Measurements from ENCODE around the gene UGT1A9.
"Not testable (repeated sequence)": the region's sequence is repeated elsewhere in the genome, so short reads cannot be mapped to it uniquely, and the experiment has no call there.

The UGT1A9 gene

GRCh38 chr2:233713262-233713615, 41.5 kb downstream of the UGT1A9 start:
- DNase-seq = no peak

DNA sequence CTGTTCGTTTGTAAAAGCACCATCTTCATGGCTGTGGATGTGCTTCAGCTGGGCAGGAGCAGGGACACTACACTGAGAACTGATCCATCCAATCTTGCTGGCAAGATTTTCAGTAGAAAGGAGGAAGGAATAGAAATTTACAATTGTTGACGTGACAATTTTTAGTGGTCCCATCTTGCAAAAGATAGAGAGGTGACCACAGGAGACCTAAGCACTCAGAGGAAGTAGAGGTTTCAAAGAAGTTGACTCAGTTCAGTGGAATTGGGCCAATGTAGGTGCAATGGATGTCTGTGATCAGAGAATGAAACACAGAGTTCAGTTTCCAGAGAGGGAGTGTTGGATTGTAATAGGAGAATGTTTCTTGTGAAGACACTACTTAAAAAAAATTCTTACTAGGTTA, 42.4 kb downstream of the UGT1A9 start:
- no peak for DNase-seq

- DNase-seq = no peak
Measured at GRCh38 chr2:233718552-233718951, 46.9 kb downstream of the UGT1A9 start, which contains the start of gene UGT1A4. UGT1A4 (plus strand) TSS chr2:233718736; CDS start chr2:233718821, 85 bp downstream.

- DNase-seq = no peak
Measured at GRCh38 chr2:233728723-233729301, 57.1 kb downstream of the UGT1A9 start, which contains the start of gene UGT1A3. UGT1A3 (plus strand) TSS chr2:233729042; CDS start chr2:233729127, 85 bp downstream.

GRCh38 chr2:233736868-233737653, 65.4 kb downstream of the UGT1A9 start:
- not testable (repeated sequence) for DNase-seq

DNA sequence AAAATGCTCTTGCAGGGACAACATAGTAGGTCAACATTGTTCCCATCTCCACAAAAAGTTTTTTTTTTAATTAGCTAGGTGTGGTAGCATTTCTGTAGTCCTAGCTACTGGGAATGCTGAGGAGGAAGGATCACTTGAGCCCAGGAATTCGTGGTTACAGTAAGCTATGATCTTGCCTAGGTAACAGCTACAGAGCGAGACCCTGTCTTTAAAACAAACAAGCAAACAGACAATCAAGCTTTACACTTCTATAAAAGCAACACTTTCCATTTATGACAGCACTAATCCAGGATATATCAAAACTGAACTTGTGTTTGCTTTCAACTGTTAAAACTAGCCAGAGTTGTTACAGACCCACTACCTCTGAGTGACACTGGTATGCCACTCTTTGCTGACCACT, 69.2 kb downstream of the UGT1A9 start:
- DNase-seq = no peak

- DNase-seq = no peak
Measured at GRCh38 chr2:233743464-233744259, 72.0 kb downstream of the UGT1A9 start.

DNA sequence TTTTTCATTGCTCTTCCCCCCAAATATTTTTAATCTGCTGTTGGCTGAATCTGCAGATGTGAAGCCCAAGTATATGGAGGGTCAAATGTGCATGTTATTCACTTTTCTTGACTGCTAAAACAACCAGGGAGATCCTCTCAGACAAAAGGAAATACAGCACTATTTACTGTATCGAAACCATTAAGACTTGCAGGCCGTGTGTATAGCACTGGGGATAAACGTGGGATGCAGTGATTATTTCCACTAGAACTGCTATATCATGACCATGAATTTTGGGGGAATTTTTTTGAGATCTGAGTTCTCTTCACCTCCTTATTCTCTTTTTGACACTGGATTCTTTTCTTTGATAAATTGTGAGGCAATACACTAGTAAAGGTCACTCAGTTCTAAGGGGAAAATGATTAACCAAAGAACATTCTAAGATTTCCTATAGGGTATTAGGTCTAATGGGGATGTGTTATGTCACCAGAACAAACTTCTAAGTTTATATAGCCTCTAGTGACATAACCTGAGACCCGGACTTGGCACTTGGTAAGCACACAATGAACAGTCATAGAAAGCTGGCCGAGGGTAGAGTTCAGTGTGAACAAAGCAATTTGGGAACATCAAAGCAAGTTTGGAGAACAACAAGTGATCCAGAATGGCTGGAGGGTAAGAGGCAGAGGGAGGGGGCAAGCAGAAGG, 73.5 kb downstream of the UGT1A9 start:
- no peak for DNase-seq

- not testable (repeated sequence) for DNase-seq
Measured at GRCh38 chr2:233745838-233746237, 74.1 kb downstream of the UGT1A9 start.

DNA sequence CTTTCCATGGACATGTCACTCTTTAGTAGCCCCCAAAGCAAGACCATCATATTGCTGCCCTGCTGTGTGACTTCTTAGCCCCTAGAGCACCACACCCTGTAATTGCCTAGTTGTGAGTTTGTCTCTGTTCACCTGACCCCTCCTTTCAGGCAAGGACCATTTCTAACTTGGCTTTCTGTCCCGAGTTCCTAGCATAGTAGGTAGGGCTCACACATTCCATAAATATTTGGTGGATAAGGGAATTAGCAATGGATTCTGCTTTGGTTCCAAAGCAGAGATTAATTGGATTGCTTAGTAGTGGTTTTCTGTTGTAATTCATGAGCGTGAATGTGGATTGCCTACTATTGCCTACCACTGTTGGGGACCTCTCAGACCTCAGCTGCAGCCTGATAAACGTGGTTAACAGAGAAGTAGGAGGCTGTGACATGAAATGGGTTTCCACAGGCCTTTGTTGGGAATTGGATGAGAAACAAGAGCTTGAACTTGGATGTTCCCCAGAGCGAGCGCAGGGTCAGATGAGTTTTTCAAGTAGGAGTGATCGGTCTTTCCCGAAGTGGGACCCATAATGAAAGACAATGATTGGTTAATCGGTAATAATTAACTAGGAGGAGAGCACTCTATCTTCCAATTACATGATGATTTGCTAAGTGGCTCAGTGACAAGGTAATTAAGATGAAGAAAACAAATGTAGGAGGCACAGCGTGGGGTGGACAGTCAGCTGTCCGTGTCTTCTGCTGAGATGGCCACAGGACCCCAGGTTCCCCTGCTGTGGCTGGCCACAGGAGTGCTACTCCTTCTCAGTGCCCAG, 75.0 kb downstream of the UGT1A9 start:
- no peak for DNase-seq

- DNase-seq = no peak
Measured at GRCh38 chr2:233747283-233747544, 75.5 kb downstream of the UGT1A9 start.

- not testable (repeated sequence) for DNase-seq
Measured at GRCh38 chr2:233750689-233751088, 79.0 kb downstream of the UGT1A9 start.

- DNase-seq = not testable (repeated sequence)
Measured at GRCh38 chr2:233751212-233752009, 79.7 kb downstream of the UGT1A9 start.

DNA sequence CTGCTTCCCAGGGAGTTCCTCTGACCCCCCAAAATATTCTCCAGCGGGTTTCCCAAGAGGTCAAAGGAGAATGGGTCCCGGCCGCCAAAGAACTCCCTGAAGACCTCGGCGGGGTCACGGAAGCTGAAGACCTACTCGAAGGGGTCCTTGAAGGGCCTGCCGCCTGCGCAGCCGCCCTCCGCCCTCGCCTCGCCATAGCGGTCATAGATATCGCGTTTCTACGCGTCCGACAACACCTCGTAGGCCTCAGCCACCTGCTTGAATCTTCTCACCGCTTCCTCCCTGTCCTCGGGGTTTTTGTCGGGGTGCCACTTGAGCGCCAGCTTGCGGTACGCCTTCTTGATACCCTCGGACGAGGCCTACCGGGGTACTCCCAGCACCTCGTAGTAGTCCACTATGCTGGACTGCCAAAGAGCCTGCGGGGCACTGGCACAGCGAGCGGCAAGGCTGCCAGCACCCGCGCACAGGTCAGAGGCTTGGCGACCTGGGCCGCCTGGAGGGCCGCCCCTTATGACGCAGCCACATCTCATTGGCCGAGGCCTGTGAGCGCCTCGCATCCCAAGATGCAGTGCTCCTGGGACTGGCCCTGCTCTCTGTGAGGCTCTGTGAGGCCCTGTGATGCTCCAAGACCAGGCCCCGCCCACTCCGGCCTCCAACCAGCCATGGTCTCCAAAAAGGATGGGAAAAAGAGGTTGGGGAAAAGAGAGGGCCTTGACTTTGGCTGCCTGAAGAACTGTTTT, 83.3 kb downstream of the UGT1A9 start:
- no peak for DNase-seq

DNA sequence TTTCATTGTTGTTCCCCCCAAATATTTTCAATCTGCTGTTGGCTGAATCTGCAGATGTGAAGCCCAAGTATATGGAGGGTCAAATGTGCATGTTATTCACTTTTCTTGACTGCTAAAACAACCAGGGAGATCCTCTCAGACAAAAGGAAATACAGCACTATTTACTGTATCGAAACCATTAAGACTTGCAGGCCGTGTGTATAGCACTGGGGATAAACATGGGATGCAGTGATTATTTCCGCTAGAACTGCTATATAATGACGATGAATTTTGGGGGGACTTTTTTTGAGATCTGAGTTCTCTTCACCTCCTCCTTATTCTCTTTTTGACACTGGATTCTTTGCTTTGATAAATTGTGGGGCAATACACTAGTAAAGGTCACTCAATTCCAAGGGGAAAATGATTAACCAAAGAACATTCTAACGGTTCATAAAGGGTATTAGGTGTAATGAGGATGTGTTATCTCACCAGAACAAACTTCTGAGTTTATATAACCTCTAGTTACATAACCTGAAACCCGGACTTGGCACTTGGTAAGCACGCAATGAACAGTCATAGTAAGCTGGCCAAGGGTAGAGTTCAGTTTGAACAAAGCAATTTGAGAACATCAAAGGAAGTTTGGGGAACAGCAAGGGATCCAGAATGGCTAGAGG, 84.9 kb downstream of the UGT1A9 start:
- no peak for DNase-seq

GRCh38 chr2:233758141-233758540, 86.4 kb downstream of the UGT1A9 start:
- DNase-seq = no peak

DNA sequence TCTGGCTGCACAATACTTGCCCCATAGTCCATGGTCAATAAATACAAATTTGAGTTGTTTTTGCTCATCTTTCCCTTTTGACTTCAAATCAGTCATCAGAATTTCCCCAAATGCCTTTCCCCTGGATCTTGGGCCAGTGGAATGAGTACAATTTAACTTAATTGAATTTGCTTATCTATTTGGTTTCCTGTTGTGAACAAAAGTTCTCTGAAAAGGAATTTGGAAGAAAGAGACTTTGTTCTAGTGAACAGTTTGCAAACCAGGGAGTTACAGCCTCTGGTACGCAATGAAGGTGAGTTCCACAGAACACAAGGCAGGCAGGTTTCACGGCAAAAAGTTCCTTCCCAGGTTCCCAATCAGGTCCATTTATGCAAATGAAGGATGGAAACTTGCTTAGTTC, 87.2 kb downstream of the UGT1A9 start:
- DNase-seq = no peak

DNA sequence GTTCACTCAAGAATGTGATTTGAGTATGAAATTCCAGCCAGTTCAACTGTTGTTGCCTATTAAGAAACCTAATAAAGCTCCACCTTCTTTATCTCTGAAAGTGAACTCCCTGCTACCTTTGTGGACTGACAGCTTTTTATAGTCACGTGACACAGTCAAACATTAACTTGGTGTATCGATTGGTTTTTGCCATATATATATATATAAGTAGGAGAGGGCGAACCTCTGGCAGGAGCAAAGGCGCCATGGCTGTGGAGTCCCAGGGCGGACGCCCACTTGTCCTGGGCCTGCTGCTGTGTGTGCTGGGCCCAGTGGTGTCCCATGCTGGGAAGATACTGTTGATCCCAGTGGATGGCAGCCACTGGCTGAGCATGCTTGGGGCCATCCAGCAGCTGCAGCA, 88.3 kb downstream of the UGT1A9 start, which contains the start of gene UGT1A1:
TSS of gene UGT1A1 (plus strand) at position 228 of the 400 bp plus-strand sequence. CDS start at position 246, 18 bp downstream.
- DNase-seq = no peak

GRCh38 chr2:233761040-233761769, 89.5 kb downstream of the UGT1A9 start:
- DNase-seq = no peak
